Aorta (tissue), 4 donors: Measurements from ENCODE around the gene BAG3. TPM values are rescaled to one million over a fixed set of nuclear protein-coding genes. Genes with fewer than 3 reads are reported as not detected.

Source experiments
- polyA plus RNA-seq, 2 donors: library from polyadenylated mRNA; stranded (reverse); fragments of 200-250 nt; gene quantifications; one replicate each; pipeline ENCODE4 v1.2.3, GENCODE V29; 2013
- total RNA-seq, 2 donors: library from RNA; stranded (reverse); fragmentation: NEBNext Ultra II Directional; extraction: Animal tissue kit (Norgen Biotek cat#: 25700); gene quantifications; one replicate each; pipeline ENCODE4 v1.2.1, GENCODE V29; 2021
- donor health status: healthy with polysubstance abuse.
- donor health status: Bipolar disorder and iron deficiency.
- donor health status: DM: no; HTN: no; CAD: no.
- donor health status: DM: yes; HTN: yes; CAD: no.

BAG3 gene
- total and polyA plus RNA-seq, 4 donors: 16.3 to 85.1 (median 46.1) TPM

Other genes with a start within 250 kb of the BAG3 start
- gene RGS10, start 108.7 kb upstream of the BAG3 start, total RNA-seq: 10 to 100 TPM; 14.4 to 28.9 TPM
- gene RGS10, start 108.7 kb upstream of the BAG3 start, polyA plus RNA-seq: 10 to 100 TPM; 50.0 to 76.1 TPM
- 100 to 1,000 TPM in 1 of 2 donors, 10 to 100 TPM in 1; 91.4 to 123 TPM for gene TIAL1, start 54.4 kb upstream of the BAG3 start, total RNA-seq
- gene TIAL1, start 54.4 kb upstream of the BAG3 start, polyA plus RNA-seq: 10 to 100 TPM; 29.2 to 74.6 TPM
- 10 to 100 TPM; 23.1 to 23.9 TPM for gene INPP5F, start 74.7 kb downstream of the BAG3 start, total RNA-seq
- gene INPP5F, start 74.7 kb downstream of the BAG3 start, polyA plus RNA-seq: 10 to 100 TPM in 1 of 2 donors, 1 to 10 TPM in 1; 6.9 to 13.4 TPM
- 10 to 100 TPM; 44.7 to 46.1 TPM for gene MCMBP, start 221.5 kb downstream of the BAG3 start, total RNA-seq
- 10 to 100 TPM; 17.4 to 21.5 TPM for gene MCMBP, start 221.5 kb downstream of the BAG3 start, polyA plus RNA-seq
- gene SEC23IP, start 241.3 kb downstream of the BAG3 start, total RNA-seq: 10 to 100 TPM; 48.4 to 52.0 TPM
- gene SEC23IP, start 241.3 kb downstream of the BAG3 start, polyA plus RNA-seq: 1 to 10 TPM; 7.2 to 9.0 TPM